KOPT-K1 (cell line): ENCODE results near the gene UBE2V1.

Experiments
- H3K27ac ChIP-seq: fragments of 200-600 bp; sonication (generic); 2 replicates; pipeline ENCODE4 v1.5.1; 2016; ENCODE audit warnings: antibody characterized with exemption, mild to moderate bottlenecking, low read depth, low read length; ENCODE audit not compliant: poor library complexity, severe bottlenecking
- H3K36me3 ChIP-seq: fragments of 200-600 bp; sonication (generic); 2 replicates; pipeline ENCODE4 v1.5.1; 2017; ENCODE audit warnings: antibody characterized with exemption, mild to moderate bottlenecking, low read length, moderate library complexity; ENCODE audit not compliant: insufficient read depth
- H3K9me3 ChIP-seq: fragments of 200-600 bp; sonication (generic); 2 replicates; pipeline ENCODE4 v1.5.1; 2017; ENCODE audit warnings: antibody characterized with exemption, low read length, mild to moderate bottlenecking; ENCODE audit not compliant: insufficient read depth, poor library complexity, severe bottlenecking

UBE2V1 gene

DNA sequence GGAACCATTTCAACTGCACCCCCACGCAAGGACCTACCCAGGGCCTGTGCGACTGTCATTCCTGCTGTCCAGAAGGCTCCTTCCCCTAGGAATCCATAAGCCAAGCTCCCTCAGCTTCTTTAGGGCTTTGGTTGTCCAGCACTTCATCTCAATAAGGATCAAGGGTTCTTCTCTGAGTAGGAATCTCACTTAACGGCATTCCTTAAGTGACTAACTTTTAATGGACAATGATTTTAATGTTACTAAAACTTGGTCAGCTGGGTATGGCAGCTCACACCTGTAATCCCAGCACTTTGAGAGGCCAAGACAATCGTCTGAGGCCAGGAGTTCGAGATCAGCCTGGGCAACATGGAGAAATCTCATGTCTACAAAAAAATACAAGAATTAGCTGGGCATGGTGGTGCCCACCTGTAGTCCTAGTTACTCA, 13.4 kb downstream of the UBE2V1 start:
- H3K36me3 ChIP-seq, result peaks cover 63% of the 10 kb centered on the region
- no peaks in the 10 kb centered on the region for H3K9me3 ChIP-seq
- H3K27ac ChIP-seq, result no peak overlapping the region

DNA sequence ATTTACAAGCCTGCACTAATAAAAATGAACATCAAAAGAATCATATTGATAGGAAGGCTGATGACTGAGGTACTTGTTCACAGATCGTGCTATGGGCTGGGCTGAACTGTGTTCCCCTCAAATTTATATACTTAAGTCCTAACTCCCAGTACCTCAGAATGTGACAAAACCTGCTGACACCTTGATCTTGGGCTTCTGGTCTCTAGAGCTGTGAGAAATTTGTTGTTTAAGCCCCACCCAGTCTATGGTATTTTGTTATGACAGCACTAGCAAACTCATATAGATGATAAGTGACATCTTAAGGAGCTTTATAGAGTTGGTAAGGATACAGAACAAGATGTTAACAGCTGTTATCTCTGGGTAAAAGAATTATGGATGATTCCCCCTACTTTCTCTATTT, 13.8 kb downstream of the UBE2V1 start:
- Histone ChIP-seq H3K36me3 (peaks cover 67% of the 10 kb centered on the region), H3K9me3 (no peaks in the 10 kb centered on the region), H3K27ac (no peak overlapping the region)

DNA sequence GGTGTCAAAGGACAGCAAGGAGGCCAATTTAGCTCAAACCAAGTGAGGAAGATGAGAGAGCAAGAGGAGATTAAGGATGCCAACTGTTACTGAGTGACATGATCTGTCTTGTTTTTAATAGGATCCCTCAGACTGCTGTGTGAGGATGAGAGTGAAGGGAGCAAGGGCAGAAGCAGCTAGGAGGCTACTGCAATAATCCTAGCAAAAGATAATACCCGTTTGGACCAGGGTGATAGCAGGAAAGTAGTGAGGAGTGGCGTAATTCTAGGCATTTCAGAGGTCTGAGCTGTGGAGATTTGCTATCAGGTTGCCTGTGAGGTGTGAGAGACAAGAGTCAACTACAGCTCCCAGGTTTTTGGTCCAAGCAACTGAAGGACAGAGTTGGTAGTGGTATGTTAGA, 14.7 kb downstream of the UBE2V1 start:
- Histone ChIP-seq H3K27ac (no peak overlapping the region), H3K36me3 (peaks cover 72% of the 10 kb centered on the region), H3K9me3 (no peaks in the 10 kb centered on the region)

DNA sequence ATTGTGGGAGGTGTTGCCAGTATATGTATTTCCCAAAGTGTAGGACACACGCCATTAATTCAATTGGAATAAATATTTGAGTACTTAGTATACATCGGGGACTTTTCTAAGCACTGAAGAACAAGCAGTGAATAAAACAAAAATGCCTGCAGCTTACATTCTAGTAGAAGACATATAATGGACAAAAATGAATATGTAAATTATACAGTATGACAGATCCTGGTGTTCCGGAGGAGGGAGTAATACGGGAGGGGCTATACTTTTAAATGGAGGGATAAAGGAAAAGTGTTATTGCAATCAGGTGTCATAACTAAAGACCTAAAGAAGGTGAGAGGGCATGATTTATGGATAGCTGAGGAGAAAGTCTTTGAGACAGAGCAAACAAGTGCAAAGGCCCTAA, 15.1 kb downstream of the UBE2V1 start:
- Histone ChIP-seq H3K36me3 (peaks cover 73% of the 10 kb centered on the region), H3K27ac (no peak overlapping the region)

DNA sequence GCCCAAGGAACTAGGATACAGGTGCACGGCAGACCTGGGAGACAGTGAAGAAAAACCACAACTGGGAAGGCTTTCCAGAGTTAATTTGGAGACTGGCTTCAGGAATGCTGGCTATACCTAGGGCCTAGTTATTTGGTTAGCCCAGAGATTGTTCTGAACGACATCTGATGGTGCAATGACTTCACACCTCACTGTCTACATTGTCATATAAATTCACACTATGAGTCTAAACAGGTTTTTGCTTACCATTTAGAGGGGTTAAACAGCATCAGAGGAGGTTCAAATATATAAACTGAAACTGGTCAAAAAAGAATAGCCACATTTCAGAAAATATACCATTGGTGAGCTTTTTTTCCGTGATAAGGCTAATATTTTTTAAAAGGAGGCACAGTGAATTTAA, 16.7 kb downstream of the UBE2V1 start:
- H3K36me3 ChIP-seq, result peaks cover 71% of the 10 kb centered on the region
- no peaks in the 10 kb centered on the region for H3K9me3 ChIP-seq

More for the DNA sequence above, 15.1 kb downstream of the UBE2V1 start:
- H3K9me3 ChIP-seq, result no peaks in the 10 kb centered on the region

DNA sequence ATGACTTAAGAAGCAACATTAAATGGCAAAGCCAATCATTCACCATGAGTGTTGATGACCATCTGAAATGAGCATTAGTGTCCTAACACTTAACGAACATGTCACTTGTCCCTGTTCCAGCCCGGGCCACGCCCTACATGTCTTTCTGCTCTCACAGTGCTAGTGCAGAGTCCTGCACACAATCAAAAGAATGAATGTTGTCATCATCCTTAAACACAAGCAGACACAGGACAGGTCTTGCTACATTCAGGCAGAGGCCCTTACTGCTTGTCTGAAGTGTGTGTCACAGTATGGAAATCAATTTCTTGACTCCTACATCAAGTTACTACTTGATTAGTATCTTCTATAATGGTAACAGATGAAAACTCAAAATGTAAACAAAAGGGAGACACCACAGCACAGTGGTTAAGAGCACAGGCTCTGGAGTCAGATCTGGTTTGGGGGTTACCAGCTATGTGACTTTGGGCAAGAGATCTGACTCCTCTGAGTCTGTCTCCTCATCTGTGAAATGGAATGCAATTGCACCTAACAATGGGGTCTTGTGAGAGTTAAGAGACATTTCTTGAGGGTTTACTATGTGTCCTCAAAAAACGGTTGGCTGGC, 17.4 kb downstream of the UBE2V1 start:
- Histone ChIP-seq H3K36me3 (peaks cover 74% of the 10 kb centered on the region), H3K9me3 (no peaks in the 10 kb centered on the region), H3K27ac (no peak overlapping the region)

More for the DNA sequence above, 16.7 kb downstream of the UBE2V1 start:
- no peak overlapping the region for H3K27ac ChIP-seq

DNA sequence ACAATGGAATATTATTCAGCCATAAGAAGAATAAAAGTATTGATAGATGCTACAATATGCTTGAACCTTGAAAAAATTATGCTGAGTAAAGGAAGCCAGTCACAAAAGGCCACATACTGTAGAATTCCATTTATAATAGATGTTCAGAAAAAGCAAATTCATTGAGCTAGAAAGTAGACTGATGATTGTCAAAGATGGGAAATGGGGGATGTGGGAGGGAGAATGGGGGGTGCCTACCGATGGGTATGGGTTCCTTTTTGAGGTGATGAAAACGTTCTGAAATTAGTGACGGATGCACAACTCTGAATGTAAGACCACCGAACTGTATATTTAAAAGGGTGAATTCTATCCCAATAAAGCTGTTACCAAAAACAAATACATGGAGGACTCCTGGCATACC, 18.4 kb downstream of the UBE2V1 start:
- H3K27ac ChIP-seq, result no peak overlapping the region
- H3K9me3 ChIP-seq, result no peaks in the 10 kb centered on the region
- peaks cover 81% of the 10 kb centered on the region for H3K36me3 ChIP-seq

DNA sequence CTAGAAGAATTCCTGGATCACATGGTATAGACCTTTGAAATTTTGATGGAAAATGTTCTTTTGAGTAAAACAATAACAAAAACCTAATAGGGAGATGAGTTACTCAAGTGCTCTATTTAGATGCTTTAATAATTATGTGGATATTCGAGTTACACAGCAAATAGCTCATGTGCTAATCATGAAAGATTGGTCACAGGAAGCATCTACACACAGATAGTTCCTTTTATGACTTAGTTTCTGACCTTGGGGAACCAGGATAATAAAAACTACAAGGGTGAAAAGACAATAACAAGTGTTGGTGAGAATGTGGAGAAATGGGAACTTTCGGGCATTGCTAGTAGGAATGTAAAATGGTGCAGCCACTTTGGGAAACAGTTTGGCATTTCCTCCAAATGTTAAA, 19.7 kb downstream of the UBE2V1 start:
- H3K36me3 ChIP-seq, result peaks cover 83% of the 10 kb centered on the region
- H3K27ac ChIP-seq, result no peak overlapping the region
- H3K9me3 ChIP-seq, result no peaks in the 10 kb centered on the region

DNA sequence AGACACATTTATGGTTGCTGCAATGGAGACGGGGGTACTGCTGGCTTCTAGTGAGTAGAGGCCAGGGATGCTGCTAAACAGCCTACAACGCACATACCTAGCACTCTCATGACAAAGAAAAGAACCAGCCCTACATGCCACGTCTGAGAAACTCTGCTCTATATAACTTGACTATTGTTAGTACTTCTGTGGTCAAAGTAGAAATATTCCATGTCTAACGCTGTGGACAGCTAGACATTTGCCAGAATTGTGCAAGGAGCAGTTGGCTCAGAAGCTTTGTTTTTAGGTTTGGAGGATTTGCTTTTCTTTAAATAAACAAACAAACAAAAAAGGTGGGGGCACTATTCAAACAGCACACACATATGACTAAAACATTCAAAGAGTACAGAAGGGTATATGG, 20.5 kb downstream of the UBE2V1 start:
- Histone ChIP-seq H3K9me3 (no peaks in the 10 kb centered on the region), H3K36me3 (peaks cover 83% of the 10 kb centered on the region), H3K27ac (no peak overlapping the region)

DNA sequence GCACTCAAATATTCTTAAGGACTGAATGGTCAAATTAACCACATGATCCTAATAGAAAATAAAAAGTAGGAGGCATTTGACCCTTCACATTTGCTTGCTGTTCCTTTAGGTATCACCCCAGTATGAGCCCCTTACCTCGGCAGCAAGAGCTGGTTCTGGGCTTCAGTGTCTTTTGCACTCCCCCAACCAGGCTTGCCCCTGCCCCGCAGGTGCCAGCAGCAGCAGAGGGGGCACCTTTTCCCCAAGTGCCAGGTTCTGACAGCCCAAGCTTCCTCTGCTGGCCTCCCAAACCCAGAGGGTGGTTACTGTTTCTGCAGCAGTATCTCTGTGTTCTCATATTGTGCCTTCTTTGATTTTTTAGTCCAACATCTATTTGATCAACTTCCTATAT, 23.2 kb downstream of the UBE2V1 start:
- Histone ChIP-seq H3K27ac (no peak overlapping the region), H3K36me3 (peaks cover 63% of the 10 kb centered on the region), H3K9me3 (no peaks in the 10 kb centered on the region)

DNA sequence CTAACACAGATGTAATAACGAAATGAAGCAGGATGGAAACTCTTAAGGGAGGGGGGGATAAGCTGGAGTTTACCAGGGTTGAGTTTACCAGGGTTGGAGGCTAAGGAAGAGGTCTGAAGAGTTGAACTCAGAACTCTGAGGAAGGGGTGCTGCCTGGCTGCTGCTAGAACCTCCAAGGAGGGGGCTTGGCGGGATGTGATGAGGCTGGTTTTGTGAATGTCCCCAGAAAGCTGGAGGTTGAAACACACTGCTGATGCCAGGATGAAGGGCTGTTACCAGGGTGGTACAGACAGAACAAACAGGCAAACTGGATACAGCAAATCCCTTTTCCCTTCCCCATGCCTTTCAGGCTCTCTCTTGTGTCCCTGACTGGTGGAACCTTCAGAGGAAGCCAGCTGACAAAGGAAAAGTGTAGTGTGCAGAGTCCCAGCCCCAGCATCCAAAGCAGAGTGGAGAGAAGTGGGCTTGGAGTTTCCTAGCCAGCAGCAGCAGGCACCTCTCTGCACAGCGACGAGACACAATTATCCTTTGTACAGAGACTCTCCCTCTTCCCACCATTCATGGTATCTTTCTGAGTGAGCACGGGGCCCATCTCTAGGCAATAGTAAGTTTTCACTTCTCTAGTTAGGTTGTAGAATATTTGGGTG, 23.7 kb downstream of the UBE2V1 start:
- Histone ChIP-seq H3K9me3 (no peaks in the 10 kb centered on the region), H3K36me3 (peaks cover 60% of the 10 kb centered on the region), H3K27ac (no peak overlapping the region)

DNA sequence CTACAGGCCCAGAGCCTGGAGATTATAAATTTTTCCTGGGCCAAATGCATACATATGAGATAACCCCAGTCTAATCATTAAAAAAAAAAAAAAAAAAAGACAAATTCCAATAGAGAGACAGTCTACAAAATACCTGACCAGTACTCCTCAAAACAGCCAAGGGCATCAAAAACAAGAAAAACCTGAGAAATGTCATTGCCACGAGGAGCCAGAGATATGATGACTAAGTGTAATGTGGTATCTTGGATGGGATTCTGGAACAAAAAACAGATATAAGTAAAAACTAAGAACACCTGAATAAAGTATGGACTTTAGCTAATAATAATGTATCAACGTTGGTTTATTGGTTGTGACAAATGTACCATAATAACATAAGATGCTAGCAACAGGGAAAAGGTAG, 24.9 kb downstream of the UBE2V1 start:
- Histone ChIP-seq H3K36me3 (peaks cover 64% of the 10 kb centered on the region), H3K27ac (no peak overlapping the region), H3K9me3 (no peaks in the 10 kb centered on the region)

DNA sequence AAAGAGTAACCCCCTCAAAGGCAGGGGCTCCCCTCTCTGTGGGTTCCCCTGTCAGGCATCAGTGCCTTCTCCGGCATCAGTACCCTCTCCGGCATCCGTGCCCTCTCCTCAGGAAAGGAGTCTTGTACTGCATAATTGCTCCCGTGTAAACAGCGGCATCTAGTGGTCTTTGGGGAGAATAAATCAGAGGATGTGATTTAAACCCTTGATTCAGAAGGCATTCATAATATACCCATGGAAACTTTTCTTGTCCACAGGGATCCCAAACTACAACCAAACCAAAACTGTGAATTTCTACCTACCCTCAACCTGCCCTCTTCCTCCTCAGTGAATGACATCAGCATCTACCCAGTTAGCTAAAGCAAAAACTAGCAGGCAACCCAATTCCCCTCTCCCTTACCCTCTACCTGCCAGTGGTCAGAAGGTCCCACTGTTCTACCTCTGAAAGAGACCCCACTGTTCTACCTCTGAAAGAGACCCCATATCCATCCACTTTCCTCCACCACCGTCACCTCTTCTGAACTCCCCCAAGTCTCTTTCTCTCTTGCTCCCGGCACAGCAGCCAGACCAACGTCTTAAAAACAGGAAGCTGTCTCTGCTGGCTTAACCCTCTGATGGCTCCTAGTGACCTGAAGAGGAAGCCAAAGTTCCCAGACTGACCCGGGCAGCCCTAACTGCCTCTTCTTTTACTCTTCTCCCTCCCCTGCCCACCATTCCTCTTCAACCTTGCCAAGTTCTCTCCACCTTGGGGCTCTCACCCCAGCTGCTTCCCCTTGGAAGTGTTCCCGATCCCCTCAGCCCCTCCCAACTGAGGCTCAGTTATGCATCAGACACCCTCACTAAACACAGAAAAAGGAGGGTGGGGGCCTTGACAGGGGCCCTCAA, 27.2 kb downstream of the UBE2V1 start:
- Histone ChIP-seq H3K36me3 (peaks cover 76% of the 10 kb centered on the region), H3K9me3 (no peaks in the 10 kb centered on the region), H3K27ac (no peak overlapping the region)

DNA sequence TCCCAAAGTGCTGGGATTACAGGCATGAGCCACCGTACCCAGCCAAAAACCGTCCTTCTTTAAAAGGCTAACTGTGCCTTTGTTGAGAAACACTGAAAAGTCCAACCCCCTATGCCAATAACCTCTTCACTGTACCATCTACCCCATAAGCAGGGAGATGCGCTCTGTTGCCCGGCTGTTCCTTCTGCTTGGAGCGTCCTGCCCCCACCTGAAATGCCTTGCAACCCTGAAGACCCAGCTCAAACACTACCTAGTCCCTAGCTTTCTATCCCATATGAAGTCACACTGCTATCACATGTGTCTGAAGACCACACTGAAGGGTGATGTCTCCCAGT, 27.8 kb downstream of the UBE2V1 start:
- Histone ChIP-seq H3K36me3 (peaks cover 75% of the 10 kb centered on the region), H3K9me3 (no peaks in the 10 kb centered on the region), H3K27ac (no peak overlapping the region)

DNA sequence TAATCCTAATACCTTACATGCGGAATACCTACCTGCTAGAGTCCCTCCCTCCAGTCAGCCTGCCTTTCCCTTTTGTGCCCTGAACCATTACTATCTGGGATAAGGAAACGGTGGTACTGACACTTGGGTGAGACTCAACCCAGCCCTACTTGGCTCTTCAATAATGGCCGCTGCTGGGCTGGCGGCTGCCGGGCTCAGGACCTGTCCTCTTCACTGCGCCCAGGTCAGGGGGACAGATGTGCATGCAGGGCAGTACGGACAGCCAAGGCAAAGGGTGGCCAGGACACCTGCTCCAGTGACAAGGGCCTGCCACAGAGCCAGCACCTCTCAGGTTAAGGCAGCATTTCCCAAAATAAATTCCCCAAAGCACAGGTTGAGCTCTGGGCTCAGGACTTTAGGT, 29.9 kb downstream of the UBE2V1 start:
- no peak overlapping the region for H3K27ac ChIP-seq
- no peaks in the 10 kb centered on the region for H3K9me3 ChIP-seq
- peaks cover 54% of the 10 kb centered on the region for H3K36me3 ChIP-seq
